K562 (cell line): ENCODE results near the gene COL25A1. TPM values are rescaled to one million over a fixed set of nuclear protein-coding genes. Genes with fewer than 3 reads are reported as not detected.

Experiments used
- CREB3L1 ChIP-seq: fragments of 450-650 bp; IDR thresholded peaks from 2 replicates; pipeline ENCODE4 v1.6.1; 2014; ENCODE audit warnings: low read depth, mild to moderate bottlenecking, moderate library complexity, borderline replicate concordance
- E4F1 ChIP-seq: fragments of 250-450 bp; sonication (Bioruptor Pico); IDR thresholded peaks from 2 replicates; pipeline ENCODE4 v1.5.0; 2021; ENCODE audit warnings: mild to moderate bottlenecking, borderline replicate concordance
- ELK1 ChIP-seq: sonication (generic); formaldehyde crosslinking; IDR thresholded peaks from 2 replicates; pipeline ENCODE4 v1.8.1; 2022; ENCODE audit warnings: missing genetic modification reagents
- MLLT1 ChIP-seq, 2 experiments: fragments of 450-650 bp; IDR thresholded peaks; 2 replicates each; pipeline ENCODE4 v1.6.1; 2016
- NR0B1 ChIP-seq: fragments of 450-650 bp; IDR thresholded peaks from one replicate; pipeline ENCODE4 v1.6.1; 2018; ENCODE audit warnings: mild to moderate bottlenecking, moderate library complexity; ENCODE audit not compliant: partially characterized antibody
- NR2F6 ChIP-seq: fragments of 450-650 bp; formaldehyde crosslinking; IDR thresholded peaks from 2 replicates; pipeline ENCODE4 v1.4.0; 2020; ENCODE audit warnings: mild to moderate bottlenecking
- PATZ1 ChIP-seq: fragments of 250-450 bp; sonication (Bioruptor Pico); IDR thresholded peaks from 2 replicates; pipeline ENCODE4 v1.5.0; 2020; ENCODE audit warnings: mild to moderate bottlenecking, borderline replicate concordance
- RB1 ChIP-seq: fragments of 450-650 bp; IDR thresholded peaks from 2 replicates; pipeline ENCODE4 v1.6.1; 2017; ENCODE audit warnings: low read depth, mild to moderate bottlenecking
- SIN3A ChIP-seq, 2 experiments: fragments of 150-350 bp in 1 of 2; IDR thresholded peaks; 2 replicates each; pipeline ENCODE4 v1.6.1; 2011 to 2016; ENCODE audit warnings: borderline replicate concordance in 2 of 2, low read depth in 2 of 2, low read length in 2 of 2, mild to moderate bottlenecking in 2 of 2, moderate library complexity in 2 of 2; ENCODE audit not compliant: control insufficient read depth in 1 of 2
- SMARCE1 ChIP-seq: fragments of 450-650 bp; IDR thresholded peaks from 2 replicates; pipeline ENCODE4 v1.7.1; 2016; ENCODE audit warnings: mild to moderate bottlenecking
- THAP7 ChIP-seq: fragments of 250-450 bp; sonication (Bioruptor Pico); IDR thresholded peaks from 2 replicates; pipeline ENCODE4 v1.5.0; 2021
- WHSC1 ChIP-seq: IDR thresholded peaks from one replicate; pipeline ENCODE4 v1.6.1; 2012; ENCODE audit warnings: low read length, control low read depth, inconsistent platforms
- ZBTB43 ChIP-seq: sonication (generic); formaldehyde crosslinking; IDR thresholded peaks from 2 replicates; pipeline ENCODE4 v1.8.0; 2023; ENCODE audit warnings: mild to moderate bottlenecking, missing genetic modification reagents
- ZFP1 ChIP-seq: fragments of 450-650 bp; formaldehyde crosslinking; IDR thresholded peaks from 2 replicates; pipeline ENCODE4 v1.4.0; 2020; ENCODE audit warnings: mild to moderate bottlenecking, mixed read lengths
- ZNF551 ChIP-seq: fragments of 250-450 bp; sonication (Bioruptor Pico); IDR thresholded peaks from 2 replicates; pipeline ENCODE4 v1.5.0; 2021; ENCODE audit warnings: mild to moderate bottlenecking, moderate library complexity
- polyA plus RNA-seq, 8 experiments: library from polyadenylated mRNA; depleted of rRNA in 4 of 8; stranded (reverse) in 5 of 8; unstranded in 3 of 8; fragments of >200 nt; fragmentation: Nextera tagmentation in 2 of 8; fragmentation: Illumina TruSeq in 1 of 8; extraction: Ambion mirVana in 2 of 8; extraction: Trizol in 1 of 8; gene quantifications; 2 replicates each; pipeline versions ENCODE4 v1.2.1 to v1.2.3, GENCODE V29; 2011 to 2014; ENCODE audit warnings: inconsistent platforms in 1 of 8, missing spikeins in 1 of 8
- total RNA-seq, 7 experiments: library from RNA; depleted of rRNA in 6 of 7; stranded (reverse); fragments of >200 nt in 6 of 7; fragmentation: Illumina TruSeq in 2 of 7; extraction: Trizol in 2 of 7; gene quantifications; 2 replicates each; pipeline versions ENCODE4 v1.2.1 to v1.2.3, GENCODE V29; 2011 to 2021; ENCODE audit warnings: low replicate concordance in 1 of 7

COL25A1 gene
- total and polyA plus RNA-seq, 9 of the 15 experiments (the other 6 are each of a cell fraction or from before 2014, with no cell fraction given): 0.03 to 0.62 (median 0.27) TPM

- TF ChIP-seq PATZ1 (CRISPR knock-in tag) (no peak), ZNF551 (CRISPR knock-in tag) (no peak), MLLT1 (IDR thresholded peaks at IDR 0.05) (no peak), WHSC1 (no peak), SMARCE1 (peak; percentile 57), ZFP1 (CRISPR knock-in tag) (no peak), E4F1 (no peak), SIN3A (IDR thresholded peaks at IDR 0.05; ENCODE audit: borderline replicate concordance in 2 of 2, control insufficient read depth in 1 of 2, low read depth in 2 of 2, low read length in 2 of 2) (no peak), CREB3L1 (no peak), THAP7 (no peak), ZBTB43 (CRISPR knock-in tag) (no peak), ELK1 (CRISPR knock-in tag) (no peak), RB1 (no peak), NR2F6 (CRISPR knock-in tag) (no peak), NR0B1 (no peak)
These were observed 167.5 kb downstream of the COL25A1 start (continued) for GRCh38 chr4:109134921-109135320.
